ENCODE measurements around the gene U2AF2. TPM values are rescaled to one million over a fixed set of nuclear protein-coding genes. Genes with fewer than 3 reads are reported as not detected.

Gene U2AF2
- total and polyA plus RNA-seq, 2 of the 8 experiments (the other 6 are each of a cell fraction or from before 2014, with no cell fraction given) = 162 to 252 TPM

Small RNAs within 50 kb of the gene (small RNA-seq; reads per million reads assigned to genes)
- gene AC010525.2 (ENCODE audit: insufficient read depth) = not detected

Other genes starting within 250 kb of the U2AF2 start
- gene UBE2S, start 247.2 kb upstream of the U2AF2 start, total RNA-seq (2021; fragmentation: NEBNext Ultra II Directional; extraction: Animal tissue kit (Norgen Biotek cat#: 25700)) = 398 and 402 TPM in 2 replicates
- 466 and 530 TPM in 2 replicates for gene UBE2S, start 247.2 kb upstream of the U2AF2 start, polyA plus RNA-seq (2011; rRNA removed)
- 0.98 and 1.0 TPM in 2 replicates for gene SHISA7, start 211.7 kb upstream of the U2AF2 start, total RNA-seq (2021; fragmentation: NEBNext Ultra II Directional; extraction: Animal tissue kit (Norgen Biotek cat#: 25700))
- gene SHISA7, start 211.7 kb upstream of the U2AF2 start, polyA plus RNA-seq (2011; rRNA removed) = 0.76 and 1.1 TPM in 2 replicates
- 96.9 and 106 TPM in 2 replicates for gene ISOC2, start 193.4 kb upstream of the U2AF2 start, total RNA-seq (2021; fragmentation: NEBNext Ultra II Directional; extraction: Animal tissue kit (Norgen Biotek cat#: 25700))
- gene ISOC2, start 193.4 kb upstream of the U2AF2 start, polyA plus RNA-seq (2011; rRNA removed) = 152 and 195 TPM in 2 replicates
- 3.2 and 3.6 TPM in 2 replicates for gene C19orf85, start 190.3 kb upstream of the U2AF2 start, total RNA-seq (2021; fragmentation: NEBNext Ultra II Directional; extraction: Animal tissue kit (Norgen Biotek cat#: 25700))
- 2.2 and 3.3 TPM in 2 replicates for gene C19orf85, start 190.3 kb upstream of the U2AF2 start, polyA plus RNA-seq (2011; rRNA removed)
- gene ZNF628, start 178.4 kb upstream of the U2AF2 start, total RNA-seq (2021; fragmentation: NEBNext Ultra II Directional; extraction: Animal tissue kit (Norgen Biotek cat#: 25700)) = 10.8 and 12.9 TPM in 2 replicates
- gene ZNF628, start 178.4 kb upstream of the U2AF2 start, polyA plus RNA-seq (2011; rRNA removed) = 1.7 and 4.5 TPM in 2 replicates
- gene NAT14, start 169.8 kb upstream of the U2AF2 start, total RNA-seq (2021; fragmentation: NEBNext Ultra II Directional; extraction: Animal tissue kit (Norgen Biotek cat#: 25700)) = 69.1 and 71.2 TPM in 2 replicates
- 47.1 and 79.5 TPM in 2 replicates for gene NAT14, start 169.8 kb upstream of the U2AF2 start, polyA plus RNA-seq (2011; rRNA removed)
- 1.7 and 2.3 TPM in 2 replicates for gene SSC5D, start 166.6 kb upstream of the U2AF2 start, total RNA-seq (2021; fragmentation: NEBNext Ultra II Directional; extraction: Animal tissue kit (Norgen Biotek cat#: 25700))
- gene SSC5D, start 166.6 kb upstream of the U2AF2 start, polyA plus RNA-seq (2011; rRNA removed) = 0.39 and 0.72 TPM in 2 replicates
- 3.9 and 4.1 TPM in 2 replicates for gene SBK2, start 117.9 kb upstream of the U2AF2 start, total RNA-seq (2021; fragmentation: NEBNext Ultra II Directional; extraction: Animal tissue kit (Norgen Biotek cat#: 25700))
- 3.2 and 7.4 TPM in 2 replicates for gene SBK2, start 117.9 kb upstream of the U2AF2 start, polyA plus RNA-seq (2011; rRNA removed)
- 0.76 and 0.94 TPM in 2 replicates for gene SBK3, start 109.5 kb upstream of the U2AF2 start, total RNA-seq (2021; fragmentation: NEBNext Ultra II Directional; extraction: Animal tissue kit (Norgen Biotek cat#: 25700))
- gene SBK3, start 109.5 kb upstream of the U2AF2 start, polyA plus RNA-seq (2011; rRNA removed) = 1.5 and 2.8 TPM in 2 replicates
- 18.9 and 19.0 TPM in 2 replicates for gene ZNF579, start 74.2 kb upstream of the U2AF2 start, total RNA-seq (2021; fragmentation: NEBNext Ultra II Directional; extraction: Animal tissue kit (Norgen Biotek cat#: 25700))
- 10.0 and 16.4 TPM in 2 replicates for gene ZNF579, start 74.2 kb upstream of the U2AF2 start, polyA plus RNA-seq (2011; rRNA removed)
- gene FIZ1, start 55.5 kb upstream of the U2AF2 start, total RNA-seq (2021; fragmentation: NEBNext Ultra II Directional; extraction: Animal tissue kit (Norgen Biotek cat#: 25700)) = 17.6 and 18.5 TPM in 2 replicates
- 9.1 and 13.0 TPM in 2 replicates for gene FIZ1, start 55.5 kb upstream of the U2AF2 start, polyA plus RNA-seq (2011; rRNA removed)
- 4.7 and 5.4 TPM in 2 replicates for gene ZNF524, start 54.7 kb upstream of the U2AF2 start, total RNA-seq (2021; fragmentation: NEBNext Ultra II Directional; extraction: Animal tissue kit (Norgen Biotek cat#: 25700))
- gene ZNF524, start 54.7 kb upstream of the U2AF2 start, polyA plus RNA-seq (2011; rRNA removed) = 4.4 and 7.0 TPM in 2 replicates
- 13.6 and 14.6 TPM in 2 replicates for gene ZNF865, start 49.4 kb upstream of the U2AF2 start, total RNA-seq (2021; fragmentation: NEBNext Ultra II Directional; extraction: Animal tissue kit (Norgen Biotek cat#: 25700))
- gene ZNF865, start 49.4 kb upstream of the U2AF2 start, polyA plus RNA-seq (2011; rRNA removed) = 3.5 and 5.9 TPM in 2 replicates
- 8.0 and 8.6 TPM in 2 replicates for gene ZNF784, start 30.5 kb upstream of the U2AF2 start, total RNA-seq (2021; fragmentation: NEBNext Ultra II Directional; extraction: Animal tissue kit (Norgen Biotek cat#: 25700))
- 6.5 and 9.8 TPM in 2 replicates for gene ZNF784, start 30.5 kb upstream of the U2AF2 start, polyA plus RNA-seq (2011; rRNA removed)
- gene ZNF580, start 14.0 kb upstream of the U2AF2 start, total RNA-seq (2021; fragmentation: NEBNext Ultra II Directional; extraction: Animal tissue kit (Norgen Biotek cat#: 25700)) = 24.6 and 26.3 TPM in 2 replicates
- gene ZNF580, start 14.0 kb upstream of the U2AF2 start, polyA plus RNA-seq (2011; rRNA removed) = 12.0 and 25.4 TPM in 2 replicates
- 73.0 and 76.0 TPM in 2 replicates for gene ZNF581, start 11.4 kb upstream of the U2AF2 start, total RNA-seq (2021; fragmentation: NEBNext Ultra II Directional; extraction: Animal tissue kit (Norgen Biotek cat#: 25700))
- 76.1 and 97.6 TPM in 2 replicates for gene ZNF581, start 11.4 kb upstream of the U2AF2 start, polyA plus RNA-seq (2011; rRNA removed)
- gene CCDC106, start 6.8 kb upstream of the U2AF2 start, total RNA-seq (2021; fragmentation: NEBNext Ultra II Directional; extraction: Animal tissue kit (Norgen Biotek cat#: 25700)) = 19.1 and 20.1 TPM in 2 replicates
- gene CCDC106, start 6.8 kb upstream of the U2AF2 start, polyA plus RNA-seq (2011; rRNA removed) = 12.0 and 19.4 TPM in 2 replicates
- gene EPN1, start 20.2 kb downstream of the U2AF2 start, total RNA-seq (2021; fragmentation: NEBNext Ultra II Directional; extraction: Animal tissue kit (Norgen Biotek cat#: 25700)) = 200 and 206 TPM in 2 replicates
- gene EPN1, start 20.2 kb downstream of the U2AF2 start, polyA plus RNA-seq (2011; rRNA removed) = 49.6 and 116 TPM in 2 replicates
- gene NLRP9, start 83.4 kb downstream of the U2AF2 start, total RNA-seq (2021; fragmentation: NEBNext Ultra II Directional; extraction: Animal tissue kit (Norgen Biotek cat#: 25700)) = not detected in 2 replicates
- not detected in 2 replicates for gene NLRP9, start 83.4 kb downstream of the U2AF2 start, polyA plus RNA-seq (2011; rRNA removed)
- gene RFPL4A, start 104.1 kb downstream of the U2AF2 start, total RNA-seq (2021; fragmentation: NEBNext Ultra II Directional; extraction: Animal tissue kit (Norgen Biotek cat#: 25700)) = not detected in 2 replicates
- not detected in 2 replicates for gene RFPL4A, start 104.1 kb downstream of the U2AF2 start, polyA plus RNA-seq (2011; rRNA removed)
- not detected in 2 replicates for gene RFPL4AL1, start 114.1 kb downstream of the U2AF2 start, total RNA-seq (2021; fragmentation: NEBNext Ultra II Directional; extraction: Animal tissue kit (Norgen Biotek cat#: 25700))
- not detected in 2 replicates for gene RFPL4AL1, start 114.1 kb downstream of the U2AF2 start, polyA plus RNA-seq (2011; rRNA removed)
- gene NLRP11, start 177.0 kb downstream of the U2AF2 start, total RNA-seq (2021; fragmentation: NEBNext Ultra II Directional; extraction: Animal tissue kit (Norgen Biotek cat#: 25700)) = not detected in 2 replicates
- 0.02 TPM in 1 of 2 replicates, not detected in the other for gene NLRP11, start 177.0 kb downstream of the U2AF2 start, polyA plus RNA-seq (2011; rRNA removed)
- gene NLRP4, start 181.5 kb downstream of the U2AF2 start, total RNA-seq (2021; fragmentation: NEBNext Ultra II Directional; extraction: Animal tissue kit (Norgen Biotek cat#: 25700)) = not detected in 2 replicates
- gene NLRP4, start 181.5 kb downstream of the U2AF2 start, polyA plus RNA-seq (2011; rRNA removed) = not detected in 2 replicates

Data from H1 (cell line).